Measurements from ENCODE around the gene ESRP2.

Gene ESRP2

DNA sequence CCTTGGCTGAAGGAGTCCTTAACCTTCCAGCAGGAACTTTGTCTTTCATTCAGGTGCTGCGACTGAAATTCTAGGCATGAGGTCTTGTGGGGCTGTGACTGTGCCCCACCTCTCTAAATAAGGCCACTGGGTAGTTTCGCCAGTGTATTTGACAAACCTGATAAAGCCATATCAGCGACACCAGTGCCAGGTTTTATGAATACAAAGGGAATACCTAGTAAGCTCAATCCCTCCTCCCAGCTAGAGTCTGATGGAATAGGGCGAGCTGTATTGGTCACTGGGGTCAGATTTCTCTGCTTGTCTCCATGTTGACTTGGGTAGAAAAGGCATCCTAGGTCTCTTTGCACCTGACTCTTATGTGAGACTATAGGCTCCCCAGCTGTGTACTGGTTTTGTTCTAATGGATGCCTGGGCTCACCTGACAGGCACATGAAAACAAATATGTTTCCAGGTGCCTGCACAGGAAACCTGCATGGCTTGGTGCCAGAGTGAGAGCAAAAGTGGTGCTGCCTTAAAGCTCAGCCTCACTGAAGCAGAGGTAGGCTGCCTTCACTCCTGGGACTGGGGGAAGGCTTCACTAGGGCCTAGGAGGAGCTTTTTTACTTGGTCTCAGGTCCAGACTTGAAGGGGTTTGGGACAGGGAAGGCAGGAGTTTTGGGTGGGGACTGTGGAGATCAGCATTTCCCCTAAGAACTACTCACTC, 36.7 kb upstream of the ESRP2 start:
- DNase-seq (ENCODE audit: low read depth), result no peak
- H3K4me3 ChIP-seq (ENCODE audit: low read depth, low read length), result no peak overlapping the region
- TF ChIP-seq, protein P1, sequence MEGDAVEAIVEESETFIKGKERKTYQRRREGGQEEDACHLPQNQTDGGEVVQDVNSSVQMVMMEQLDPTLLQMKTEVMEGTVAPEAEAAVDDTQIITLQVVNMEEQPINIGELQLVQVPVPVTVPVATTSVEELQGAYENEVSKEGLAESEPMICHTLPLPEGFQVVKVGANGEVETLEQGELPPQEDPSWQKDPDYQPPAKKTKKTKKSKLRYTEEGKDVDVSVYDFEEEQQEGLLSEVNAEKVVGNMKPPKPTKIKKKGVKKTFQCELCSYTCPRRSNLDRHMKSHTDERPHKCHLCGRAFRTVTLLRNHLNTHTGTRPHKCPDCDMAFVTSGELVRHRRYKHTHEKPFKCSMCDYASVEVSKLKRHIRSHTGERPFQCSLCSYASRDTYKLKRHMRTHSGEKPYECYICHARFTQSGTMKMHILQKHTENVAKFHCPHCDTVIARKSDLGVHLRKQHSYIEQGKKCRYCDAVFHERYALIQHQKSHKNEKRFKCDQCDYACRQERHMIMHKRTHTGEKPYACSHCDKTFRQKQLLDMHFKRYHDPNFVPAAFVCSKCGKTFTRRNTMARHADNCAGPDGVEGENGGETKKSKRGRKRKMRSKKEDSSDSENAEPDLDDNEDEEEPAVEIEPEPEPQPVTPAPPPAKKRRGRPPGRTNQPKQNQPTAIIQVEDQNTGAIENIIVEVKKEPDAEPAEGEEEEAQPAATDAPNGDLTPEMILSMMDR (conservative IDR thresholded peaks at IDR 0.05; ENCODE audit: low read depth, low read length), result no peak

DNA sequence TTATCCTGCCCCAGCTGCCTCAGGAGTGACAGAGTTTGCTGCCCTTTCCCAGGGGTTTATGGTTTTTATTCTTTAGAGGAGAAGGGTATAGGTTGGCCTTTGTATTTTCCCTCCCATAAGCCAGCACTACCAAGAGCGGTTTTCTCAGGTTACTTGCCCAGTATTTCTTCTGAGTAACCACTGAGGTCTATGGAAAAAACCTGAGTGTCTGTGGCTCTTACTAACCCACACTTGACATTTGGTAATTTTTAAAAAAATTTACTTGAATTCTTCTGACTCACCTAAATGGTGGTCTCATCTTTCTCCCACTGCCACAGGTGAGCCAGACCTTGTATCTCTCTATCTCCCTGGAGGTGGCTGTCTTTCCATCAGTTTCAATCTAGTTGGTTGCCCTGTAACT, 34.4 kb upstream of the ESRP2 start:
- TF ChIP-seq, protein P1 (conservative IDR thresholded peaks at IDR 0.05; ENCODE audit: low read depth, low read length), result no peak
- no peak for DNase-seq (ENCODE audit: low read depth)
- no peak overlapping the region for H3K4me3 ChIP-seq (ENCODE audit: low read depth, low read length)

DNA sequence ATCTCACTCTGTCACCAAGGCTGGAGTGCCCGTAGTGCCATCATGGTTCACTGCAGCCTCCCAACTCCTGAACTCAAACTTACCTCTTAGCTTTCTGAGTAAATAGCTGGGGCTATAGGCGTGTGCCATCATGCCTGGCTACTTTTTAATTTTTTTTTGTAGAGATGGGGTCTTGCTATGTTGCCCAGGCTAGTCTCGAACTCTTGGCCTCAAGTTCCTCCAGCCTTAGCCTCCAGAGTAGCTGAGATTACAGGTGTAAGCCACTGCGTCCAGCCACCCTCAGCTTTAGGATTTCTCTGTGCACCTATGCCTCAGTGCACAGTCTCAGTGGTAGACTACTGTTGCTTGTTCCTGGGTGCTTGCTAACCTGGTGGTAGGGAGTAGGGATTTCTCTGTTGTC, 33.9 kb upstream of the ESRP2 start:
- TF ChIP-seq, protein P1 (conservative IDR thresholded peaks at IDR 0.05; ENCODE audit: low read depth, low read length), result no peak
- no peak overlapping the region for H3K4me3 ChIP-seq (ENCODE audit: low read depth, low read length)
- no peak for DNase-seq (ENCODE audit: low read depth)

DNA sequence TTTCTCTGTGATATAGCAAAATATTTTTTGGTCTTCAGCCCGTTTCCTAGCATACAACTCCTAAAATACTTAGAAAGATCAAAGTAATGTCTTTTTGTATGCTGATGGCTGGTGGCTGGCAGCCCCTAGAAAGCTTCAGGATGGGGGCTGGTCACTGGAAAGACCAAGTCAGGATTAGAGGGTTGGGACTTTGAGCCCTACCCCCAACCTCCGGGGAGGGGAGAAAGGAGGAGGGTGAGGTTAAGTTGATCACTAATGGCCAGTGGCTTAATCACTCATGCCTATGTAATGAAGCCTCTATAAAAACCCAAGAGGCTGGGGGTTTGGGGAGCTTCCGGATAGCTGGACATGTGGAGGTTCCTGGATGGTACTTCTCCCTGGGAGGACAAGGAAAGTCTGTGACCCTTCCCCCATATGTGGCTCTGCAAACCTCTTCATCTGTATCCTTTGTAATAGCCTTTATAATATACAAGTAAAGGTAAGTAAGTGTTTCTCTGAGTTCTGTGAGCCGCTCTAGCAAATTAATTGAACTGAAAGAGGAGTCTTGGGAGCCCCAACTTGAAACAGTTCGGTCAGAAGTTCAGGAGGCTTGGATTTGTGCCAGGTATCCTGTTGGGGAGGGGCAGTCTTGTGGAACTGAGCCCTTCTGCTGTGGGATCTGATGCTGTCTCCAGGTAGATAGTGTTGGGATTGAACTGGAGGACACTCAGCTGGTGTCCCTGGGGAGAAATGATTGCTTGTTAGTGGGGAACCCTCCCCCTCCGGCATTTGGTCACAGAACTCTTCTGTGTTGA, 31.9 kb upstream of the ESRP2 start:
- DNase-seq (ENCODE audit: low read depth), result peak; percentile 28
- no peak overlapping the region for H3K4me3 ChIP-seq (ENCODE audit: low read depth, low read length)
- TF ChIP-seq, protein P1 (conservative IDR thresholded peaks at IDR 0.05; ENCODE audit: low read depth, low read length), result no peak

DNA sequence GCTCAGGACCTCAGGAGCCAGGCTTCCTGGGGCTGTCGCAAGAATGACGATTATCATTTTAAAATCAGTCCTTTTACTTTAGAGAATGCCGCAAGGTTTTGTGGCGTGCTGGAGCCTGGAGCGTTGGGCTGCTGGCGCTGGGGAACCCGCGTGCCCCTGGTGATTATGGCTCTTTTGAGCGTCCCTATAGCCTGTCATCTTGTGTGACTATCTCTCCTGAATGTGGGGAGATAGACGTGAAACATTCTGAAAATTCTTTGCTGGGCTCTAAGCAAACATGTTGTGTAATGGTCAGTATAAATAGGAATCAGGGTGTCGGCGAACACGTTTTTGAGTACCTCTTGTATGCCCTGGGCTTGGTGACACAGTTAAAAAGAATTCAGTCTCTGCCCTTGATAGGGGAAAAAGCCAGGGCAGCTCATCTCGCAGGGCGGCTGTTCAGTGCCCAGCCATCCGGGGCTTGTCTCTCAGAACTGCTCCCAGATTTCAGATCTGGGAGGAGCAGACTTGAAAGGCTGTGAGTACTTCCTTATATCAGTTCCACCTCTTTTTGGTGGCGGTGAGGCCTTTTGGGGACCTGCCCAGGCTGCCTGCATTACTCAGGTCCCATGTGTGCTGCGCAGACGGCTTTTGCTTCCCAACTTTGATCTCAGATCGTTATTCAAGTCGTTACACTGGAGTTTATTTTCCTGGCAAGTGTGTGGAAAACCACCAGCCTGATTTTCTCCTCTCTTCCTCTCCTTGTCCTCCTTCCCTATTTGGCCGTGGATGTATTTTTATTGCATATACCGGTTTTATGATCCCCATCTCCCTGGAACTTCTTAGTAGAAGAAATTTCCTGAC, 29.4 kb upstream of the ESRP2 start:
- TF ChIP-seq, protein P1 (conservative IDR thresholded peaks at IDR 0.05; ENCODE audit: low read depth, low read length), result no peak
- DNase-seq (ENCODE audit: low read depth), result peak; percentile 61
- peak overlapping the region; percentile 94 for H3K4me3 ChIP-seq (ENCODE audit: low read depth, low read length)

DNA sequence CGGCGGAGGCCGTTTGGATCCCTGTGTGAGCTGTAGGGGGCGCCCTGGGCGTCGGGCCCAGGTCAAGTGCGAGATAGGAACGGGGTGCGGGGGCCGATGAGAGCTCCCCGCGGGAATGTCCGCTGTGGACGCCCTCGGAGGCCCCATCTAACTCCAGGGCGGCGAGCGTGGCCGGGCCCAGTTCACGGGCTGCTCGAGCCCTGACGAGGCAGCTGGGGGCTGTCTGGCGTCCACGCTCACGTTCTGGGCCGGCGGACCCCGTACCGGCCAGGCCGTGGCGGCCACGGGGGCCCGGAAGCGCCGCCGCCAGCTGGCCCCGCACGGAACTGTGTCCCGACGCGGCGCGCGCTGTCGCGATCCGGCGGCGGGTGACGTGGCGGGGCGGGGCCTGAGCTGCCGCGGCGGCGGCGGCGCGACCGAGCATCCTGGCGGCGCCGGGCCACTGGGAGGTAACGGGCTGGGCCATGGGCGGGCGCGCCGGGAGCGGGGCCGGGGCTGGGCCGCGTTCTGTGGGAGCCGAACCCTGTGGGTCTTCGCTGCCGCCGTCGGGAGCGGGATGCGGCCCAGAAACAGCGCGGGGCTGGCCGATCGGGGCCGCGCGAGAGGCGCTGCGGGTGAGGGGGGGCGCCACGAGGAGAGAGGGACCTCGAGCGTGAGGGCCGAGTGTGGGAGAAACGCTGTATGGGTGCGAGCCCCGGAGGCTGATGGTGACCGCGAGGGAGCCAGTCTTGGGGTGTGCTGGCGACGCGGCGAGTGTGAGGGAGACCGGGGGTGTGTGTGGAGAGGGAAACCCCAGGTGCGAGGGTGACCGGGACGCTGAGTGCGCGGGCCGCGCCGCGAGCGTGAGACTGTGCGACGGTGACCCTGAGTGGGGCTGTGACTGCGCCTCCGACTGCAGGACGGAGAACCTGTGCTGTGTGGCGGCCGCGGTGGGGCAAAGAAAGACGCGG, 28.5 kb upstream of the ESRP2 start, which contains the start of gene SLC7A6:
Gene SLC7A6 (plus strand): TSS at position 399 of the 950 bp plus-strand sequence. CDS start 10,201 bp downstream, outside the sequence.
- peak within 1 kb of the TSS; percentile 94 for H3K4me3 ChIP-seq (ENCODE audit: low read depth, low read length)
- TF ChIP-seq, protein P1 (conservative IDR thresholded peaks at IDR 0.05; ENCODE audit: low read depth, low read length), result peak; percentile 70
- DNase-seq (ENCODE audit: low read depth), result peak; percentile 67
